ENCODE data around the gene CORO1C. TPM values are rescaled to one million over a fixed set of nuclear protein-coding genes. Genes with fewer than 3 reads are reported as not detected.
A peak's percentile ranks its signal among the peaks of the same experiment; 100 is the strongest.
"Not testable (repeated sequence)": the region's sequence is repeated elsewhere in the genome, so short reads cannot be mapped to it uniquely, and the experiment has no call there.

The CORO1C gene
- total RNA-seq, result 10 to 100 TPM; 41.3 to 59.7 (median 47.7) TPM

DNA sequence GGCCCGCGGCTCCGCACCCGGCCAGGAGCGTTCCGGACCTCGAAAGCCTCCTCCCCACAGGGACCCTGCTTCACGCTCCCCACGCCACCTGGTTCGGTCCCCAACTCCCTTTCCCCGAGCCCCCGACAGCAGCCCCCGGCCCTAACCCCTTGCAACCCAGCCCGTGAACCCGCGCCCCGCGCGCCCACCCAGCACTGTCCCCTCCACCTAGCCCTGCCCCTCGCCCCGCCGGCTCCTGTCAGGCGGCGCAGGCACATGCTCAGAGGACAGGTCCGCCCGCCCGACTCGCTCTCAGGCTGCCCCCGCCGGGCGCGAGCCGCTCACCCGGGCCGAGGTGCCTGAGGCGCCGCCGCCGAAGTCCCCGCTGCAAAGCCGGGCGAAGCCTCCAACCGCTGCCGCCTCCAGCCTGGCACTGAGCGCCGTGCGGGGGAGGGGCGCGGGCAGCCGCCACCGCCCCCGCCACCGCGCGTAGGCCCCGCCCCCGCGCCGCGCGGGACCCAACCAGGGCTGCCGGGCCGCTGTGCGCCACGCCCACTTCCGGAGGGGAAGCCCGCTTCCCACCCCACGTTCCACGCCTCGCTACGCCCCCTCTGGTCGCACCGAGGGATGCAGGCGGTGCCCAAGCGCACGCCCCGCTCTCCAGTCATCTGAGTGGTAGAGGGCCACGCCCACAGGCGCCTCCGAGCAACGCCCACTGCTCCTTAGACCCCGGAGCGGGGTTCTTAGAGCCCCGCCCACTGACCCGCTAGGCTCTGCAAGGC, at the start of gene CORO1C:
TSS of gene CORO1C (minus strand) at position 414 of the 761 bp plus-strand sequence. CDS start 30,200 bp downstream, outside the sequence.
- H3K36me3 Mint-ChIP-seq (ENCODE audit: insufficient read depth), result no peaks in the 10 kb centered on the region
- peak; percentile 66 to 73 for ATAC-seq
- H3K9me3 Mint-ChIP-seq, result no peaks in the 10 kb centered on the region
- peak within 1 kb of the TSS; percentile 89 for H3K4me3 Mint-ChIP-seq
- H3K4me1 Mint-ChIP-seq (ENCODE audit: low read depth), result peaks cover 27% of the 10 kb centered on the region
- peak; percentile 95 for DNase-seq
- H3K27me3 Mint-ChIP-seq (ENCODE audit: low read depth), result no peaks in the 10 kb centered on the region

DNA sequence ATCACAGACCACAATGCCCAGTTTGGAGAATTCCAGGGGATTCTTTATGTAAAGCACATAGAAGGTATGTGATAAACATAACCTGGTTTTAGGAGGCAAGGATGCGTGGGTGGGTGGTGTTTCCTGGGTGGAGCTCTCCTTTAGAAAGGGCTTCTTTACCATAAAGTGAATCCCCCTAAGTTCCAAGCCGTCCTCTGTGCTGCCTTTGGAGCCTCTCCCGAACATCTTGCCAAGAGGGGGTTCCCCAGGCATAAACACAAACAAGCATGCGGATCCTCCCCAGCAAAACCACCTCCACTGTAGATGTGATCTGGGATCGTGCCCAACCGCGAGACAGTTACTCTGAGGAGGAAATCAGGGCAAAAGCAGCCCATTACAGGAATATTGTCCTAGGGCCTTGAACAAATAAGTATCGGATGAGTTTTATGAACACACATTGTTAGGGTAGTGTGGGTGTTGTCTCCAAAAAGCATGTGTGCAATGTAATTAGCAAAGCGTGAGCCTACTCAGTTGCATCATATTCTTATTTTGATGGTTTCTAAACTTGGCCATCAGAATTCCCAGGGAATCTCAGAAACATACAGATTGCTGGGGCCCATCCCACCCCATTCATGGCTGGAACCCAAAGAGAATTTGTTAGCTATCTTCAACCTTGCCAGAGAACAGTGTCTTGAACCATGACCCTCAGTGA, 48.8 kb upstream of the CORO1C start:
- H3K36me3 Mint-ChIP-seq (ENCODE audit: insufficient read depth), result no peaks in the 10 kb centered on the region
- ATAC-seq (no peak), DNase-seq (no peak)
- H3K9me3 Mint-ChIP-seq, result no peaks in the 10 kb centered on the region
- H3K4me3 Mint-ChIP-seq, result no peak overlapping the region
- peaks cover 1% of the 10 kb centered on the region for H3K4me1 Mint-ChIP-seq (ENCODE audit: low read depth)
- no peaks in the 10 kb centered on the region for H3K27me3 Mint-ChIP-seq (ENCODE audit: low read depth)

DNA sequence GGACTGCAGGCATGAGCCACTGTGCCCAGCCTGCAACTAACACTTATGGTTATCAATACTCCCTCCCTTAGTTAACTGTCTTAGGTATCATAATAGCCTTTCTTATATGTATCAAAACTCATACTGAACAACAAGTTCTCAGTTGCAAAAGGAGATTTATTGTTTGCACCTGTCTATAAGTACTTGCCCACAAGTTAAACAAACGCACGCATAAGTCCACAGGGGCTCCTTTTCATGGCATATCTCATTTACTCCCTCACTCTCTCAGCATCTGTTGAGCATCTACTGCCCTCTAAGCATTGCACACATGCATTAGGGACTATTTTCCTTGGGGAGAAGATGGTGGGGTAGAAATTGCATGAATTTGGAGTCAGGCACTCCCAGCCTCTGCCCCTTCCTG, 46.7 kb upstream of the CORO1C start:
- DNase-seq, result no peak
- Mint-ChIP-seq H3K27me3 (ENCODE audit: low read depth) (no peaks in the 10 kb centered on the region), H3K36me3 (ENCODE audit: insufficient read depth) (no peaks in the 10 kb centered on the region), H3K9me3 (no peaks in the 10 kb centered on the region), H3K4me1 (ENCODE audit: low read depth) (peaks cover 1% of the 10 kb centered on the region), H3K4me3 (no peak overlapping the region)
- ATAC-seq, result no peak

DNA sequence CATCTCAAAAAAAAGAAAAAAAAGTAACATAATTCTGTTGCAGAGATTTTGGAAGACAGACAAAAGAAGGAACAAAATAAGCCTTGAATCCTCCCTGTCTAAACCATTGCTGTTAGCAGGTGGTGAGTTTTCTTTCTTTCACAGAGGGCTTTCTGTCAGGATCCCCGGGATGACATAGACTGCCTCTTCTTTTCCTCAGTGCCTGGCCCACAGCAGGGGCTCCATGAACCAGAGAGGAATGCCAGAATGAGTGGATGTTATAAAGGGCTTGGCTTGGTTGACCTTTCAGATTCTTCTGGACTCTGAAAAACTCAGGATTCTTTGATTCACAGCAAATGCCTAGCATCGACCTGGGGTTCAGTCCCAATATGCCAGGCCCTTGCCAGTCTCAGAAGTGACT, 45.8 kb upstream of the CORO1C start:
- Mint-ChIP-seq H3K27me3 (ENCODE audit: low read depth) (no peaks in the 10 kb centered on the region), H3K9me3 (no peaks in the 10 kb centered on the region), H3K4me1 (ENCODE audit: low read depth) (peaks cover 1% of the 10 kb centered on the region), H3K36me3 (ENCODE audit: insufficient read depth) (no peaks in the 10 kb centered on the region), H3K4me3 (no peak overlapping the region)
- DNase-seq (no peak), ATAC-seq (no peak)

DNA sequence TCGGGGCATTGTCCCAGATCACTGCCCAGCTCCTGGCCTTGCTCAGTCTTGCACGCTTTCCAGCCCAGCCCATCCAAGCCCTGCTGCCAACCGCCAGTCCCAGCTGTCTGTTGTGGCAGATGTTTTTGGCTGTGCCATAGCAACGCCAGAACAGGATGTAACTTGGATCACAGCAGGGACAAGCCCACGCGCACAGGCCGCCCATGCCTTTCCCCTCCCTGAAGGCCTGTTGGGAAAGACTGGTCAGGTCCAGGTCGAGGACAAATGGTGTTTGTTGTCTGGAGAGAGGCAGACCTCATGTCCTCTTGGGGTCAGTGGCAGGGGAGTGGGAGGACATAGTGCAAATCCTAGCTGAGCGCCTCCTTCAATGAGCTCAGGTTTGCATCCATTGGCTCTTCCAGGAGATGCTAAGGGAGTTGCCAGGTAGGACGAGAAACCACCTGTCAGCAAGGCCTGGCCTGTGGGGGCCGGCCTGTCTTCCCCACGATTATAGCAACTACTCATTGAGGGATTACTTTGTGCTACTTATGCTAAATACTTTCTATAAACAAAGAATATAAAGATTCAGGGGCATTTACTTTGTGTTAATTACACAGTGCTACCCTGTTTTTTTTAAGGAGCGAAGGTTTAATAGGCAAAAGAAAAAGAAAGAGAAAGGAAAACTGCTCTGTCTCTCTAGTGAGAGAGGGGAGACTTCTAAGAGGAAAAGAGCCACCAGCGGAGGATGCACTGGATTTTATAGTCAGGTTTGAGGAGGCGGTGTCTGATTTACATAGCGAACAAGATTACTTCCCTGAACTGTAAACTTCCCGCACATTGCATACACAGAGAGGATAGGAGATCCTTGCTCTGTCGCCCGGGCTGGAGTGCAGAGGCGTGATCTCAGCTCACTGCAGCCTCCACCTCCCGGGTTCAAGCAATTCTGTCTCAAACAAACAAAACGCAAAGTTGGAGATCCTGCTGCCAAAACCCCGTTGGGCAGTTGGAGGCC, 42.8 kb upstream of the CORO1C start:
- Mint-ChIP-seq H3K9me3 (no peaks in the 10 kb centered on the region), H3K4me1 (ENCODE audit: low read depth) (peaks cover under 1% of the 10 kb centered on the region), H3K36me3 (ENCODE audit: insufficient read depth) (no peaks in the 10 kb centered on the region), H3K4me3 (no peak overlapping the region), H3K27me3 (ENCODE audit: low read depth) (peaks cover 4% of the 10 kb centered on the region)
- ATAC-seq (no peak), DNase-seq (no peak)

- Mint-ChIP-seq H3K4me1 (ENCODE audit: low read depth) (peaks cover 2% of the 10 kb centered on the region), H3K27me3 (ENCODE audit: low read depth) (peaks cover 7% of the 10 kb centered on the region), H3K9me3 (no peaks in the 10 kb centered on the region), H3K36me3 (ENCODE audit: insufficient read depth) (no peaks in the 10 kb centered on the region), H3K4me3 (no peak overlapping the region)
- ATAC-seq, result no peak
- no peak for DNase-seq
Measured at GRCh38 chr12:108772891-108773797, 41.8 kb upstream of the CORO1C start.

- no peak for ATAC-seq
- peaks cover 7% of the 10 kb centered on the region for H3K27me3 Mint-ChIP-seq (ENCODE audit: low read depth)
- no peaks in the 10 kb centered on the region for H3K36me3 Mint-ChIP-seq (ENCODE audit: insufficient read depth)
- no peak overlapping the region for H3K4me3 Mint-ChIP-seq
- H3K4me1 Mint-ChIP-seq (ENCODE audit: low read depth), result peaks cover 2% of the 10 kb centered on the region
- no peaks in the 10 kb centered on the region for H3K9me3 Mint-ChIP-seq
- no peak for DNase-seq
Measured at GRCh38 chr12:108772247-108772646, 40.9 kb upstream of the CORO1C start.

DNA sequence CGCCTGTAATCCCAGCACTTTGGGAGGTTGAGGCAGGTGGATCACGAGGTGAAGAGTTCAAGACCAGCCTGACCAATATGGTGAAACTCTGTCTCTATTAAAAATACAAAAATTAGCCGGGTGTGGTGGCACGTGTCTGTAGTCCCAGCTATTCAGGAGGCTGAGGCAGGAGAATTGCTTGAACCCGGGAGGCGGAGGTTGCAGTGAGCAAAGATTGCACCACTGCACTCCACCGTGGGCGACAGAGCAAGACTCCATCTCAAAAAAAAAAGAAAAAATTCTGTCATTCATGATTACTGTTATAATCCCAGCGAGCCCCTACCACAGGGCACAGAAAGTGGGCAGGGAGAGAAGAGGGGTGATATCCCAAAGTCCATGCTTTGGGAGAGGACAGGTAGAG, 40.5 kb upstream of the CORO1C start:
- DNase-seq; H3K4me1 Mint-ChIP-seq (ENCODE audit: low read depth); H3K36me3 Mint-ChIP-seq (ENCODE audit: insufficient read depth); H3K4me3 Mint-ChIP-seq; H3K9me3 Mint-ChIP-seq; H3K27me3 Mint-ChIP-seq (ENCODE audit: low read depth); ATAC-seq: not testable (repeated sequence)

GRCh38 chr12:108770963-108771362, 39.6 kb upstream of the CORO1C start:
- H3K27me3 Mint-ChIP-seq (ENCODE audit: low read depth), result peaks cover 7% of the 10 kb centered on the region
- H3K36me3 Mint-ChIP-seq (ENCODE audit: insufficient read depth), result no peaks in the 10 kb centered on the region
- ATAC-seq (no peak), DNase-seq (no peak)
- no peak overlapping the region for H3K4me3 Mint-ChIP-seq
- peaks cover 2% of the 10 kb centered on the region for H3K4me1 Mint-ChIP-seq (ENCODE audit: low read depth)
- H3K9me3 Mint-ChIP-seq, result no peaks in the 10 kb centered on the region

GRCh38 chr12:108770269-108770829, 39.0 kb upstream of the CORO1C start:
- Mint-ChIP-seq H3K27me3 (ENCODE audit: low read depth) (peaks cover 7% of the 10 kb centered on the region), H3K36me3 (ENCODE audit: insufficient read depth) (no peaks in the 10 kb centered on the region), H3K4me3 (no peak overlapping the region), H3K9me3 (no peaks in the 10 kb centered on the region), H3K4me1 (ENCODE audit: low read depth) (peaks cover 2% of the 10 kb centered on the region)
- no peak for DNase-seq
- ATAC-seq, result no peak

- Mint-ChIP-seq H3K4me3 (no peak overlapping the region), H3K36me3 (ENCODE audit: insufficient read depth) (no peaks in the 10 kb centered on the region), H3K27me3 (ENCODE audit: low read depth) (peaks cover 7% of the 10 kb centered on the region), H3K9me3 (no peaks in the 10 kb centered on the region), H3K4me1 (ENCODE audit: low read depth) (peaks cover 2% of the 10 kb centered on the region)
- peak; percentile 62 to 71 for ATAC-seq
- DNase-seq, result no peak
Measured at GRCh38 chr12:108768591-108769500, 37.5 kb upstream of the CORO1C start.

DNA sequence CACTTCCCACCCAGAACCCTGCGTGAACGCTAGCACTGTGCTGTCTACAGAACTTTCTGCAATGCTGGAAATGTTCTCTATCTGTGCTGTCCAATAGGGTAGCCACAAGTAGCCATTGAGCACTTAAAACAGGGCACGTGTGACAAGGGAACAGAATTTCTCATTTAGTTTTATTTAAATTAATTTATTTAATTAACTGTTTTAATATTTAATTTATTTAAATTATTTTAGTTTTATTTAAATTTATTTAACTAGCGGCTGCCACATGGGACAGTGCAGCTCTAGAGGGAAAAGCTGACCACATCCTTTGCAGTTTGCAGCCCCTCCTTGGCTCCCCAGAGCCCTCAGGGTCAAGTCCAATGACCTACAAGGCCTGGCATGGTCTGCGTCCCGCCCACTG, 35.0 kb upstream of the CORO1C start:
- H3K36me3 Mint-ChIP-seq (ENCODE audit: insufficient read depth), result no peaks in the 10 kb centered on the region
- H3K4me3 Mint-ChIP-seq, result no peak overlapping the region
- no peaks in the 10 kb centered on the region for H3K9me3 Mint-ChIP-seq
- peaks cover 7% of the 10 kb centered on the region for H3K27me3 Mint-ChIP-seq (ENCODE audit: low read depth)
- ATAC-seq, result no peak
- DNase-seq, result no peak
- H3K4me1 Mint-ChIP-seq (ENCODE audit: low read depth), result peaks cover 2% of the 10 kb centered on the region

Data from activated T-cell treated with anti-CD3 and anti-CD28 coated beads, Interleukin-2, amount 50 U/mL, for 4 hours (primary cell).